Smooth muscle cell (in vitro differentiated cells): Measurements from ENCODE around the gene C19orf85. TPM values are rescaled to one million over a fixed set of nuclear protein-coding genes. Genes with fewer than 3 reads are reported as not detected.
A peak's percentile ranks its signal among the peaks of the same experiment; 100 is the strongest.

Experiments
- DNase-seq: peaks from one replicate; lab custom pipeline; 2025; ENCODE audit not compliant: unreplicated experiment; lab: John Stamatoyannopoulos, UW
- H2AFZ ChIP-seq: fragments of 200-600 bp; sonication (generic); 2 replicates; pipeline ENCODE4 v1.6.0; 2016; ENCODE audit warnings: antibody characterized with exemption, low read depth, mild to moderate bottlenecking
- H3F3A ChIP-seq: fragments of 200-600 bp; sonication (generic); 2 replicates; pipeline ENCODE4 v1.6.0; 2017; ENCODE audit warnings: antibody characterized with exemption, low read depth
- H3K27ac ChIP-seq: fragments of 200-600 bp; sonication (generic); 2 replicates; pipeline ENCODE4 v1.5.1; 2016; ENCODE audit warnings: low read depth, mild to moderate bottlenecking
- H3K27me3 ChIP-seq: fragments of 200-600 bp; sonication (generic); 2 replicates; pipeline ENCODE4 v1.6.1; 2016; ENCODE audit warnings: low read depth, mild to moderate bottlenecking
- H3K36me3 ChIP-seq: fragments of 200-600 bp; sonication (generic); 2 replicates; pipeline ENCODE4 v1.5.1; 2016; ENCODE audit warnings: low read depth
- H3K4me1 ChIP-seq: fragments of 200-600 bp; sonication (generic); 2 replicates; pipeline ENCODE4 v1.5.1; 2016; ENCODE audit warnings: low read depth
- H3K4me2 ChIP-seq: fragments of 200-600 bp; sonication (generic); 2 replicates; pipeline ENCODE4 v1.6.0; 2016; ENCODE audit warnings: mild to moderate bottlenecking
- H3K4me3 ChIP-seq: fragments of 200-600 bp; sonication (generic); 2 replicates; pipeline ENCODE4 v1.5.1; 2016; ENCODE audit warnings: mild to moderate bottlenecking
- H3K79me2 ChIP-seq: fragments of 200-600 bp; sonication (generic); 2 replicates; pipeline ENCODE4 v1.6.0; 2016; ENCODE audit warnings: low read depth, mild to moderate bottlenecking
- H3K9ac ChIP-seq: fragments of 200-600 bp; sonication (generic); 2 replicates; pipeline ENCODE4 v1.6.0; 2016; ENCODE audit warnings: low read depth
- H3K9me3 ChIP-seq: fragments of 200-600 bp; sonication (generic); replicated peaks from 2 replicates; pipeline ENCODE4 v1.5.1; 2016; ENCODE audit warnings: low read depth
- H4K20me1 ChIP-seq: fragments of 200-600 bp; sonication (generic); 2 replicates; pipeline ENCODE4 v1.6.0; 2016; ENCODE audit warnings: low read depth
- CTCF ChIP-seq: fragments of 200-600 bp; sonication (generic); IDR thresholded peaks from 2 replicates; pipeline ENCODE4 v1.5.1; 2017; ENCODE audit warnings: borderline replicate concordance, mild to moderate bottlenecking, antibody characterized with exemption; ENCODE audit not compliant: insufficient read depth, poor library complexity, severe bottlenecking
- WGBS: methylation state at CpG from one replicate; pipeline ENCODE4 v1.1.7; 2016; ENCODE audit warnings: low lambda C conversion rate; 5-methylcytosine and 5-hydroxymethylcytosine counted together
- polyA plus RNA-seq: library from polyadenylated mRNA; unstranded; fragments of >200 nt; fragmentation: Nextera tagmentation; extraction: Ambion mirVana; gene quantifications from 2 replicates; pipeline ENCODE4 v1.2.1, GENCODE V29; 2016
- total RNA-seq: library from RNA; depleted of rRNA; stranded (reverse); fragments of >200 nt; gene quantifications from 2 replicates; pipeline ENCODE4 v1.2.3, GENCODE V29; 2014

C19orf85 gene
- total and polyA plus RNA-seq, 2 experiments from 2014 or later, result not detected

GRCh38 chr19:55467236-55468053 lies 2.9 kb upstream of the C19orf85 start:
- TF ChIP-seq CTCF, result peak; percentile 99
- H3K27ac ChIP-seq, result peak overlapping the region; percentile 20
- peaks cover 14% of the 10 kb centered on the region for H3K27me3 ChIP-seq
- no peaks in the 10 kb centered on the region for H4K20me1 ChIP-seq
- no peak for DNase-seq
- peaks cover 12% of the 10 kb centered on the region for H3F3A ChIP-seq
- H3K4me2 ChIP-seq, result peak overlapping the region; percentile 52
- H3K36me3 ChIP-seq, result no peaks in the 10 kb centered on the region
- H3K4me3 ChIP-seq, result no peak overlapping the region
- H3K79me2 ChIP-seq, result no peaks in the 10 kb centered on the region
- H3K9ac ChIP-seq, result no peak overlapping the region
- no peaks in the 10 kb centered on the region for H3K4me1 ChIP-seq
- WGBS, result 32% methylated on average over 29 of the region's 29 CpGs
- no peaks in the 10 kb centered on the region for H3K9me3 ChIP-seq
- H2AFZ ChIP-seq, result no peak overlapping the region

GRCh38 chr19:55466241-55466614 lies 1.7 kb upstream of the C19orf85 start:
- peaks cover 12% of the 10 kb centered on the region for H3F3A ChIP-seq
- H2AFZ ChIP-seq, result no peak overlapping the region
- peaks cover 14% of the 10 kb centered on the region for H3K27me3 ChIP-seq
- H3K4me2 ChIP-seq, result no peak overlapping the region
- H3K9me3 ChIP-seq, result no peaks in the 10 kb centered on the region
- no peak for DNase-seq
- H3K36me3 ChIP-seq, result no peaks in the 10 kb centered on the region
- no peaks in the 10 kb centered on the region for H3K79me2 ChIP-seq
- no peaks in the 10 kb centered on the region for H3K4me1 ChIP-seq
- H3K27ac ChIP-seq, result no peak overlapping the region
- no peaks in the 10 kb centered on the region for H4K20me1 ChIP-seq
- H3K9ac ChIP-seq, result no peak overlapping the region
- 94% methylated on average over 4 of the region's 4 CpGs for WGBS
- H3K4me3 ChIP-seq, result no peak overlapping the region
- TF ChIP-seq CTCF, result no peak

GRCh38 chr19:55465460-55466240 lies 1.1 kb upstream of the C19orf85 start:
- no peaks in the 10 kb centered on the region for H4K20me1 ChIP-seq
- no peaks in the 10 kb centered on the region for H3K79me2 ChIP-seq
- WGBS, result 82% methylated on average over 11 of the region's 11 CpGs
- H3K9me3 ChIP-seq, result no peaks in the 10 kb centered on the region
- H3K4me3 ChIP-seq, result no peak overlapping the region
- no peak overlapping the region for H3K4me2 ChIP-seq
- peaks cover 14% of the 10 kb centered on the region for H3K27me3 ChIP-seq
- no peaks in the 10 kb centered on the region for H3K4me1 ChIP-seq
- no peak overlapping the region for H3K27ac ChIP-seq
- no peak for DNase-seq
- no peak overlapping the region for H3K9ac ChIP-seq
- no peaks in the 10 kb centered on the region for H3K36me3 ChIP-seq
- no peak for TF ChIP-seq CTCF
- H2AFZ ChIP-seq, result no peak overlapping the region
- peaks cover 12% of the 10 kb centered on the region for H3F3A ChIP-seq
